Renal cortical epithelial cell (primary cell): Measurements from ENCODE around the gene ARID3C. TPM values are rescaled to one million over a fixed set of nuclear protein-coding genes. Genes with fewer than 3 reads are reported as not detected.
"Not testable (repeated sequence)": the region's sequence is repeated elsewhere in the genome, so short reads cannot be mapped to it uniquely, and the experiment has no call there.

Source experiments
- DNase-seq: peaks from one replicate; pipeline ENCODE4 v3.0.0-alpha.2; 2011; ENCODE audit warnings: low read depth
- total RNA-seq: library from RNA; depleted of rRNA; stranded (reverse); fragments of >200 nt; gene quantifications from 2 replicates; pipeline ENCODE4 v1.2.3, GENCODE V29; 2014

ARID3C gene
- total RNA-seq, 1 donor from 2014 or later: not detected

GRCh38 chr9:34651876-34652601 is 23.2 kb upstream of the ARID3C start, which contains the start of gene IL11RA:
Gene IL11RA (plus strand): TSS chr9:34652185. CDS start chr9:34655218, 3,033 bp downstream.
- peak; percentile 62 for DNase-seq

- DNase-seq: peak; percentile 53
Measured at GRCh38 chr9:34651321-34651720, 22.5 kb upstream of the ARID3C start.

GRCh38 chr9:34650816-34651215 is 21.9 kb upstream of the ARID3C start:
- DNase-seq: peak; percentile 40

GRCh38 chr9:34648673-34649072 is 19.8 kb upstream of the ARID3C start:
- no peak for DNase-seq

- DNase-seq: no peak
Measured at GRCh38 chr9:34647651-34648050, 18.8 kb upstream of the ARID3C start.

- DNase-seq: no peak
Measured at GRCh38 chr9:34647084-34647403, 18.2 kb upstream of the ARID3C start.

- peak; percentile 61 for DNase-seq
Measured at GRCh38 chr9:34646211-34647083, 17.6 kb upstream of the ARID3C start, which contains the start of gene GALT. Gene GALT (plus strand): TSS chr9:34646675. CDS start chr9:34646705, 30 bp downstream.

- DNase-seq: peak; percentile 54
Measured at GRCh38 chr9:34644766-34645314, 16.0 kb upstream of the ARID3C start.

- DNase-seq: no peak
Measured at GRCh38 chr9:34642679-34643078, 13.8 kb upstream of the ARID3C start.

GRCh38 chr9:34639322-34639721 is 10.5 kb upstream of the ARID3C start:
- not testable (repeated sequence) for DNase-seq

- DNase-seq: no peak
Measured at GRCh38 chr9:34638138-34638445, 9.2 kb upstream of the ARID3C start.

GRCh38 chr9:34637356-34638137 is 8.7 kb upstream of the ARID3C start, which contains the start of gene SIGMAR1:
Gene SIGMAR1 (minus strand): TSS chr9:34637787. CDS start chr9:34637697, 90 bp downstream.
- DNase-seq: peak; percentile 63

GRCh38 chr9:34636791-34637355 is 8.0 kb upstream of the ARID3C start:
- no peak for DNase-seq

GRCh38 chr9:34635556-34635955 is 6.7 kb upstream of the ARID3C start:
- DNase-seq: no peak

- no peak for DNase-seq
Measured at GRCh38 chr9:34634551-34635248, 5.8 kb upstream of the ARID3C start.

GRCh38 chr9:34633851-34634550 is 5.1 kb upstream of the ARID3C start:
- DNase-seq: peak; percentile 56

- no peak for DNase-seq
Measured at GRCh38 chr9:34633166-34633565, 4.3 kb upstream of the ARID3C start.

GRCh38 chr9:34630402-34631154 is 1.7 kb upstream of the ARID3C start:
- DNase-seq: no peak

GRCh38 chr9:34629491-34629808 is 584 bp upstream of the ARID3C start:
- no peak for DNase-seq
